Mammary epithelial cell (primary cell): Measurements from ENCODE around the gene TROAP.

Experiments used
- CTCF ChIP-seq, 2 donors: IDR thresholded peaks in 1 of 2; conservative IDR thresholded peaks in 1 of 2; 2 replicates each; pipeline ENCODE4 v1.5.1; 2011 to 2012; ENCODE audit warnings: inconsistent platforms in 2 of 2, low read length in 2 of 2, mild to moderate bottlenecking in 2 of 2, control low read depth in 1 of 2, low read depth in 1 of 2; ENCODE audit not compliant: insufficient read depth in 1 of 2; ENCODE audit errors: extremely low read depth in 1 of 2
- EZH2 ChIP-seq: IDR thresholded peaks from 2 replicates; pipeline ENCODE4 v1.6.1; 2012; ENCODE audit warnings: low read length, inconsistent platforms, borderline replicate concordance

- TF ChIP-seq CTCF (conservative IDR thresholded peaks at IDR 0.05 in 1 of 2, IDR thresholded peaks at IDR 0.05 in 1 of 2; ENCODE audit: extremely low read depth in 1 of 2, insufficient read depth in 1 of 2, low read depth in 1 of 2, low read length in 2 of 2) (no peak), EZH2 (no peak)
Observed at GRCh38 chr12:49334681-49335080, 11.6 kb downstream of the TROAP start.
